ENCODE results near the gene KLF14. TPM values are rescaled to one million over a fixed set of nuclear protein-coding genes. Genes with fewer than 3 reads are reported as not detected.
"Not testable (repeated sequence)": the region's sequence is repeated elsewhere in the genome, so short reads cannot be mapped to it uniquely, and the experiment has no call there.

Gene KLF14
- total RNA-seq, 2 experiments from 2014 or later, result not detected

- CTCF ChIA-PET, result no interaction called here
Observed at GRCh38 chr7:130700760-130701159, 33.2 kb downstream of the KLF14 start.

DNA sequence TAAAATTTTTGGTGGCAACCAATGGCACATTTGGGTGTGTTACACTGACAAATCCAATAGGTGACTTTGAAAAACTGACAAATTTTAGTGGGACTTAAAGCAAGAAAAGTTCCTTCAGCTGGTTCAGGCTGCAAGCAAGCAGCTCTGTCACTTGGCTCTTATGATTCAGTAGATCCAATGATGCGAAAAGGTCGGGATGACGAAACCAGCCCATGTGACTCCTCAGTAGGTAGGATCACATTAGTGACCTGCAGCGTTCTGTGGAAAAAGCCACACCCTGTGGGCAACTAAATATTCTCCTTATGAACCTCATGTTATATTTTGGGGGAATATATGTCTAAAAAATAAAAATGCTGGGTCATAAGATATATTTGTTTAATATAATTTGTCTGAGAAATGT, 34.3 kb downstream of the KLF14 start:
- no peak overlapping the region for H3K27ac Mint-ChIP-seq
- ChIA-PET POLR2A (no interaction called here), CTCF (no interaction called here)
- no peaks in the 10 kb centered on the region for H3K36me3 Mint-ChIP-seq (ENCODE audit: low read depth)
- no peaks in the 10 kb centered on the region for H3K9me3 Mint-ChIP-seq
- no peak for DNase-seq
- no peaks in the 10 kb centered on the region for H3K4me1 Mint-ChIP-seq
- peaks cover 13% of the 10 kb centered on the region for H3K27me3 Mint-ChIP-seq
- H3K4me3 Mint-ChIP-seq, result no peak overlapping the region

More at GRCh38 chr7:130700760-130701159, 33.2 kb downstream of the KLF14 start:
- H3K27me3 Mint-ChIP-seq, result peaks cover 14% of the 10 kb centered on the region
- no peak for DNase-seq
- H3K4me3 Mint-ChIP-seq, result no peak overlapping the region
- no peaks in the 10 kb centered on the region for H3K9me3 Mint-ChIP-seq
- POLR2A ChIA-PET, result no interaction called here
- H3K27ac Mint-ChIP-seq, result no peak overlapping the region
- H3K4me1 Mint-ChIP-seq, result no peaks in the 10 kb centered on the region
- no peaks in the 10 kb centered on the region for H3K36me3 Mint-ChIP-seq (ENCODE audit: low read depth)

DNA sequence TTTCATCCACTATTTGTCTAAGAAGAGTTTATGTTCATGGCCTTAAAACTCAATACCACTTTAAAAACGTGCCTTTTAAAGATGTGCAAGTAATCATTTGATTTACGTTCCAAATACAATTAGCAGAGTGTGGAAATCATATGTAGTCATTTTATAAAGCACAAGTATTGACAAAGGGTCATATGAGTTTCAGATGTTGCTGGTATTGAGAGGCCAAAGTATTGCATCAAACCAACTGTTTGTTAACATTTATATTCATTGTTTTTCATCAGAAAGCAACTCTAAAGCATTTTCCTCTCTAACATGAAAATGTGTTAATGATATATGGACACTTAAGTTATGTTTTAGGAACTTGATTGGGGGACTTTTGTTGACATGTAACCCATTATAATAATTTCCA, 36.2 kb downstream of the KLF14 start:
- ChIA-PET CTCF (no interaction called here), POLR2A (no interaction called here)
- Mint-ChIP-seq H3K27ac (no peak overlapping the region), H3K27me3 (peaks cover 7% of the 10 kb centered on the region), H3K36me3 (ENCODE audit: low read depth) (no peaks in the 10 kb centered on the region), H3K4me3 (no peak overlapping the region), H3K9me3 (no peaks in the 10 kb centered on the region), H3K4me1 (no peaks in the 10 kb centered on the region)
- no peak for DNase-seq

DNA sequence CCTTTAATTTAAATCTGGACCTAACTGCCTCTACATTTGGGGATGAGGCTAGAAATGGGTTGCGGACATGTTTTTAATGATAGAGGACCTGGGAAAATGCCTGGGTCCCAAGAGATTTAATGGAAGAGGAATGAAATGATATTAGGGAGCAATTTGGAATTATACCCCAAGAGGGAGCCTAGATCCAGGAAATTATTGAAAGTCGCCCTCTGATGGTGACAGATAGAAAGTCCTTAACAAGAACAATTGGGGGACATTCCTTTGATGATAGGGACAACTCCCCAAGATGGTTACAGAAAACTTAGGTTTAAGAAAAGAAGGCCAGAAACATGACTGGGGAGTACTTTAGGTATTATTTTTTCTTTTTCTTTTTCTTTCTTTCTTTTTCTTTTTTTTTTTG, 38.2 kb downstream of the KLF14 start:
- H3K27me3 Mint-ChIP-seq, result peaks cover 1% of the 10 kb centered on the region
- CTCF ChIA-PET, result no interaction called here
- no peak overlapping the region for H3K27ac Mint-ChIP-seq
- no peak overlapping the region for H3K4me3 Mint-ChIP-seq
- no peaks in the 10 kb centered on the region for H3K4me1 Mint-ChIP-seq
- H3K9me3 Mint-ChIP-seq, result peaks cover 11% of the 10 kb centered on the region
- POLR2A ChIA-PET, result no interaction called here
- no peaks in the 10 kb centered on the region for H3K36me3 Mint-ChIP-seq (ENCODE audit: low read depth)
- no peak for DNase-seq

- H3K27ac Mint-ChIP-seq; H3K36me3 Mint-ChIP-seq (ENCODE audit: low read depth); H3K4me3 Mint-ChIP-seq; POLR2A ChIA-PET; CTCF ChIA-PET; H3K27me3 Mint-ChIP-seq; H3K4me1 Mint-ChIP-seq; DNase-seq: not testable (repeated sequence)
- peaks cover 15% of the 10 kb centered on the region for H3K9me3 Mint-ChIP-seq
Observed at GRCh38 chr7:130692396-130692795, 41.6 kb downstream of the KLF14 start.

GRCh38 chr7:130689683-130690082, 44.3 kb downstream of the KLF14 start:
- no peak for DNase-seq
- Mint-ChIP-seq H3K27me3 (peaks cover 4% of the 10 kb centered on the region), H3K4me1 (no peaks in the 10 kb centered on the region), H3K27ac (no peak overlapping the region), H3K36me3 (ENCODE audit: low read depth) (peaks cover 2% of the 10 kb centered on the region), H3K9me3 (peaks cover 18% of the 10 kb centered on the region), H3K4me3 (no peak overlapping the region)
- ChIA-PET POLR2A (no interaction called here), CTCF (no interaction called here)

GRCh38 chr7:130683026-130683425, 51.0 kb downstream of the KLF14 start:
- no peaks in the 10 kb centered on the region for H3K36me3 Mint-ChIP-seq (ENCODE audit: low read depth)
- no peaks in the 10 kb centered on the region for H3K4me1 Mint-ChIP-seq
- CTCF ChIA-PET, result no interaction called here
- no peak for DNase-seq
- peaks cover 5% of the 10 kb centered on the region for H3K9me3 Mint-ChIP-seq
- H3K4me3 Mint-ChIP-seq, result no peak overlapping the region
- POLR2A ChIA-PET, result no interaction called here
- peaks cover 4% of the 10 kb centered on the region for H3K27me3 Mint-ChIP-seq
- no peak overlapping the region for H3K27ac Mint-ChIP-seq

Other genes starting within 250 kb of the KLF14 start
- under 1 TPM; 0.55 to 0.68 TPM for gene MEST, start 242.1 kb downstream of the KLF14 start, total RNA-seq
- gene COPG2, start 65.5 kb downstream of the KLF14 start, total RNA-seq, result 10 to 100 TPM; 11.2 to 12.0 TPM
- not detected for gene TSGA13, start 47.7 kb downstream of the KLF14 start, total RNA-seq